Karpas-422 (cell line): ENCODE results near the gene KCNJ14. TPM values are rescaled to one million over a fixed set of nuclear protein-coding genes. Genes with fewer than 3 reads are reported as not detected.
A peak's percentile ranks its signal among the peaks of the same experiment; 100 is the strongest.

ENCODE experiments used
- DNase-seq: peaks from one replicate; pipeline ENCODE4 v3.0.0-alpha.2; 2015
- H2AFZ ChIP-seq: fragments of 200-600 bp; sonication (generic); 2 replicates; pipeline ENCODE4 v1.6.1; 2014; ENCODE audit warnings: antibody characterized with exemption, low read length, mixed read lengths
- H3K27ac ChIP-seq: fragments of 200-600 bp; sonication (generic); 2 replicates; pipeline ENCODE4 v1.5.1; 2014; ENCODE audit warnings: mild to moderate bottlenecking, low read length, moderate library complexity
- H3K27me3 ChIP-seq: fragments of 200-600 bp; sonication (generic); 2 replicates; pipeline ENCODE4 v1.6.1; 2014; ENCODE audit warnings: low read length, mixed read lengths
- H3K36me3 ChIP-seq: fragments of 200-600 bp; sonication (generic); 2 replicates; pipeline ENCODE4 v1.6.1; 2014; ENCODE audit warnings: low read length, mixed read lengths; ENCODE audit not compliant: insufficient read depth
- H3K4me1 ChIP-seq: fragments of 200-600 bp; sonication (generic); 2 replicates; pipeline ENCODE4 v1.6.1; 2014; ENCODE audit warnings: mild to moderate bottlenecking, low read length, mixed read lengths
- H3K4me2 ChIP-seq: fragments of 200-600 bp; sonication (generic); 2 replicates; pipeline ENCODE4 v1.6.1; 2014; ENCODE audit warnings: low read length, low read depth, mild to moderate bottlenecking; ENCODE audit not compliant: poor library complexity, severe bottlenecking
- H3K4me3 ChIP-seq: fragments of 200-600 bp; sonication (generic); 2 replicates; pipeline ENCODE4 v1.5.1; 2014; ENCODE audit warnings: mild to moderate bottlenecking, antibody characterized with exemption, low read length, mixed read lengths
- H3K79me2 ChIP-seq: fragments of 200-600 bp; sonication (generic); 2 replicates; pipeline ENCODE4 v1.6.1; 2014; ENCODE audit warnings: mild to moderate bottlenecking, low read length, mixed read lengths
- H3K9ac ChIP-seq: fragments of 200-600 bp; sonication (generic); 2 replicates; pipeline ENCODE4 v1.6.0; 2014; ENCODE audit warnings: low read length
- H3K9me2 ChIP-seq: fragments of 200-600 bp; sonication (generic), shearing (Covaris generic); replicated peaks from 2 replicates; pipeline ENCODE4 v1.6.0; 2014; ENCODE audit warnings: mild to moderate bottlenecking, low read length, moderate library complexity; ENCODE audit not compliant: insufficient read depth
- H3K9me3 ChIP-seq: fragments of 300-700, 200-600 bp; sonication (generic); 2 replicates; pipeline ENCODE4 v1.6.1; 2014; ENCODE audit warnings: low read length, mixed read lengths
- H4K20me1 ChIP-seq: fragments of 200-600 bp; sonication (generic); 2 replicates; pipeline ENCODE4 v1.6.1; 2014; ENCODE audit warnings: mild to moderate bottlenecking, antibody characterized with exemption, low read length, low read depth; ENCODE audit not compliant: insufficient read depth
- total RNA-seq: library from RNA; depleted of rRNA; stranded (reverse); fragments of >200 nt; shearing (Covaris generic); gene quantifications from 2 replicates; pipeline ENCODE4 v1.2.3, GENCODE V29; 2014; ENCODE audit warnings: low replicate concordance; rRNA removed

The KCNJ14 gene
- total RNA-seq, result 0.69 and 1.1 TPM in 2 replicates

GRCh38 chr19:48455171-48455907 is at the start of gene KCNJ14:
KCNJ14 (plus strand) TSS chr19:48455574; CDS start chr19:48461725, 6,151 bp downstream.
- H3K36me3 ChIP-seq, result peaks cover 12% of the 10 kb centered on the region
- no peaks in the 10 kb centered on the region for H4K20me1 ChIP-seq
- H3K9ac ChIP-seq, result no peak within 1 kb of the TSS
- H3K9me3 ChIP-seq, result no peaks in the 10 kb centered on the region
- no peak for DNase-seq
- no peak within 1 kb of the TSS for H3K4me2 ChIP-seq
- no peaks in the 10 kb centered on the region for H3K9me2 ChIP-seq
- H3K4me3 ChIP-seq, result no peak within 1 kb of the TSS
- no peak within 1 kb of the TSS for H2AFZ ChIP-seq
- H3K27ac ChIP-seq, result no peak within 1 kb of the TSS
- peaks cover 16% of the 10 kb centered on the region; the same call in 1 of the 2 replicates for H3K79me2 ChIP-seq
- no peaks in the 10 kb centered on the region for H3K4me1 ChIP-seq
- H3K27me3 ChIP-seq, result no peaks in the 10 kb centered on the region

GRCh38 chr19:48405850-48406249 is 49.5 kb upstream of the KCNJ14 start:
- Histone ChIP-seq H3K36me3 (no peaks in the 10 kb centered on the region), H3K79me2 (no peaks in the 10 kb centered on the region), H3K27me3 (no peaks in the 10 kb centered on the region), H4K20me1 (no peaks in the 10 kb centered on the region), H3K9ac (no peak overlapping the region), H3K4me1 (no peaks in the 10 kb centered on the region), H3K9me3 (no peaks in the 10 kb centered on the region), H2AFZ (no peak overlapping the region), H3K9me2 (no peaks in the 10 kb centered on the region), H3K27ac (no peak overlapping the region), H3K4me3 (no peak overlapping the region), H3K4me2 (no peak overlapping the region)
- DNase-seq, result no peak

DNA sequence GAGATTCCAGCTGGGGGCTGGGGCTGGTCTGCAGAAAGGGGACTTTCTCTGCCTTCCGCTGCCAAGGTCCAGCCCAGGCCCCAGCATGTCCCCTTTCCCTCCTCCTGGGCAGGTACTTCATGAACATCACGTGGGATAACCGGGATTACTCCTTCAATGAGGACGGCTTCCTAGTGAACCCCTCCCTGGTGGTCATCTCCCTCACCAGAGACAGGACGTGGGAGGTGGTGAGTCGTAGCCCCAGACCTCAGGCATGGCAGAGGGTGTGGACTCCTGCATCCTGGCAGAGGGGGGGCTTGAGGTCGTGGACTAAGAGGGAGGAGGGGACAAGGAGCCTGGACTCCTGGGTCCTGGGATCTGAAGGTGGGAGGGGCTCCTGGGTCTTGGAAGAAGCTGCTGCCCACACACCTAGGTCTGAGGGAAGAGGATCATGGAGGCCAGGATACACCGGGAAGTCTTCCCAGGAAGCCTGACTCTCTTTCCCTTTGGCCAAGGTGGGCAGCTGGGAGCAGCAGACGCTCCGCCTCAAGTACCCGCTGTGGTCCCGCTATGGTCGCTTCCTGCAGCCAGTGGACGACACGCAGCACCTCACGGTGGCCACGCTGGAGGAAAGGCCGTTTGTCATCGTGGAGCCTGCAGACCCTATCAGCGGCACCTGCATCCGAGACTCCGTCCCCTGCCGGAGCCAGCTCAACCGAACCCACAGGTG is 41.3 kb upstream of the KCNJ14 start:
- Histone ChIP-seq H3K9me2 (no peaks in the 10 kb centered on the region), H3K79me2 (no peaks in the 10 kb centered on the region), H3K4me3 (no peak overlapping the region), H3K36me3 (no peaks in the 10 kb centered on the region), H3K9me3 (no peaks in the 10 kb centered on the region), H3K9ac (no peak overlapping the region), H2AFZ (no peak overlapping the region), H3K27me3 (no peaks in the 10 kb centered on the region), H3K27ac (no peak overlapping the region), H3K4me2 (no peak overlapping the region), H3K4me1 (no peaks in the 10 kb centered on the region), H4K20me1 (no peaks in the 10 kb centered on the region)
- DNase-seq, result no peak

DNA sequence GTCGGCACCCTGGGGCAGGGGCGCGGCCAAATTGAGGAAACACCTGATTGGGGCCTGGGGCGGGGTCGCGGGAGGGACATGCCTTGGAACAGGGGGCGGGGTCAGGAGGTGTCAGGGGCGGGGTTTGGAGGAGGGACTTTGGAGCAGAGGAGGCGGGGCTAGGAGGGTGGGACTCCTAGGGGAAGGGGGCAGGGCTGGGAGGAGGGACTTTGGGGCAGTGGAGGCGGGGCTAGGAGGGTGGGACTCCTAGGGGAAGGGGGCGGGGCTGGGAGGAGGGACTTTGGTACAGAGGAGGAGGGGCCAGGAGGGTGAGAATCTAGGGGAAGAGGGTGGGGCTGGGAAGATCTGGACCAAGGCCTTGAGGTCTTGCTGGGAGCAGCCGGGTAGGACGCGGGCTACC is 40.0 kb upstream of the KCNJ14 start:
- no peaks in the 10 kb centered on the region for H3K9me2 ChIP-seq
- no peaks in the 10 kb centered on the region for H3K27me3 ChIP-seq
- H2AFZ ChIP-seq, result no peak overlapping the region
- no peaks in the 10 kb centered on the region for H4K20me1 ChIP-seq
- no peak overlapping the region for H3K9ac ChIP-seq
- no peaks in the 10 kb centered on the region for H3K4me1 ChIP-seq
- H3K4me2 ChIP-seq, result no peak overlapping the region
- DNase-seq, result peak; percentile 96
- H3K27ac ChIP-seq, result no peak overlapping the region
- H3K4me3 ChIP-seq, result no peak overlapping the region
- H3K9me3 ChIP-seq, result no peaks in the 10 kb centered on the region
- H3K36me3 ChIP-seq, result no peaks in the 10 kb centered on the region
- H3K79me2 ChIP-seq, result no peaks in the 10 kb centered on the region

DNA sequence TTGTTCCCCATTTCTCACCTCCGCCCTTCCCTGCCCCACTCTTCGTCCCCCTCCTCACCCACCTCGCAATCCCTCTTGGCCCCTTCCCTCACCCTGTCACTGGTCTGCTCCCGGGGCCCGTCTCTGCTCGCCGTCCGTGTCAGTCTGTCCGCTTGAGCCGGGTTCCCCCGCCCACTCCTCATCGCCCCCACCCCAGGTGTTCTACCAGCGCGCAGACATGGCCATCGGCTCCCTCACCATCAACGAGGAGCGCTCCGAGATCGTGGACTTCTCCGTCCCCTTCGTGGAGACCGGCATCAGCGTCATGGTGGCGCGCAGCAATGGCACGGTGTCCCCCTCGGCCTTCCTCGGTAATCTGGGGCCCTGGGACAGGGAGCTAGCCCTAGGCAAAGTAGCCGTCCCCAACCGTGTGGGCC is 39.6 kb upstream of the KCNJ14 start:
- H3K27ac ChIP-seq, result no peak overlapping the region

DNA sequence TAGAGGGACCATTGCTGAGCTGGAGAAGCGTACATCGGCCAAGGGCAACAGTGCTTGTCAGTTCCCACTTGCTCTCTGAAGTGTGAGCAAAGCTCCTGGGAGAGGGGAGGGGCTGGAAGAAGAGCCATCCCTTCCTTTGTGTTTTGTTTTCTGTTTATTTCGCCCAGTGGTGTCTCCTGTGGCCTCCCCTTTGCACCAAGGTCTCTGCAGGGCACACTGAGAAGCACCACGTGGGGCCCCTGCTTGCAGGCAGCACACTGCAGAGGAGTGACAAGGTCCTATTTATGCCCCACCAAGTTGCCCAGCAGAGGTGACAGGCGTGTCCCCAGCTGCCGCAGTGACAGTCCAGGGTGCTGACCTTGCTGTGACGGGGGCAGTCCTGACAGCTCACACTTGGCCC is 38.0 kb upstream of the KCNJ14 start:
- no peaks in the 10 kb centered on the region for H3K36me3 ChIP-seq
- no peak overlapping the region for H3K4me2 ChIP-seq
- H4K20me1 ChIP-seq, result no peaks in the 10 kb centered on the region
- no peak overlapping the region for H2AFZ ChIP-seq
- H3K27ac ChIP-seq, result no peak overlapping the region
- no peaks in the 10 kb centered on the region for H3K9me3 ChIP-seq
- H3K27me3 ChIP-seq, result no peaks in the 10 kb centered on the region
- no peaks in the 10 kb centered on the region for H3K4me1 ChIP-seq
- H3K9ac ChIP-seq, result no peak overlapping the region
- no peaks in the 10 kb centered on the region for H3K9me2 ChIP-seq
- DNase-seq, result no peak
- no peak overlapping the region for H3K4me3 ChIP-seq
- H3K79me2 ChIP-seq, result no peaks in the 10 kb centered on the region

More for the DNA sequence above, 39.6 kb upstream of the KCNJ14 start:
- H3K4me3 ChIP-seq, result no peak overlapping the region
- H3K9me2 ChIP-seq, result no peaks in the 10 kb centered on the region
- H3K27me3 ChIP-seq, result no peaks in the 10 kb centered on the region
- no peak overlapping the region for H3K4me2 ChIP-seq
- H4K20me1 ChIP-seq, result no peaks in the 10 kb centered on the region
- H2AFZ ChIP-seq, result no peak overlapping the region
- no peak for DNase-seq
- no peaks in the 10 kb centered on the region for H3K9me3 ChIP-seq
- H3K4me1 ChIP-seq, result no peaks in the 10 kb centered on the region
- no peak overlapping the region for H3K9ac ChIP-seq
- no peaks in the 10 kb centered on the region for H3K36me3 ChIP-seq
- H3K79me2 ChIP-seq, result no peaks in the 10 kb centered on the region

- Histone ChIP-seq H2AFZ (no peak overlapping the region), H3K4me1 (no peaks in the 10 kb centered on the region), H3K27me3 (no peaks in the 10 kb centered on the region), H3K4me3 (no peak overlapping the region), H3K27ac (no peak overlapping the region), H3K36me3 (no peaks in the 10 kb centered on the region), H4K20me1 (no peaks in the 10 kb centered on the region), H3K79me2 (no peaks in the 10 kb centered on the region), H3K9me3 (no peaks in the 10 kb centered on the region), H3K9ac (no peak overlapping the region), H3K4me2 (no peak overlapping the region), H3K9me2 (no peaks in the 10 kb centered on the region)
- no peak for DNase-seq
These were observed 36.9 kb upstream of the KCNJ14 start for GRCh38 chr19:48418317-48419064.
